Smooth muscle cell (in vitro differentiated cells): ENCODE data around the gene LRRC72. TPM values are rescaled to one million over a fixed set of nuclear protein-coding genes. Genes with fewer than 3 reads are reported as not detected.

ENCODE experiments used
- DNase-seq: peaks from one replicate; lab custom pipeline; 2025; ENCODE audit not compliant: unreplicated experiment; lab: John Stamatoyannopoulos, UW
- H2AFZ ChIP-seq: fragments of 200-600 bp; sonication (generic); 2 replicates; pipeline ENCODE4 v1.6.0; 2016; ENCODE audit warnings: antibody characterized with exemption, low read depth, mild to moderate bottlenecking
- H3F3A ChIP-seq: fragments of 200-600 bp; sonication (generic); 2 replicates; pipeline ENCODE4 v1.6.0; 2017; ENCODE audit warnings: antibody characterized with exemption, low read depth
- H3K27ac ChIP-seq: fragments of 200-600 bp; sonication (generic); 2 replicates; pipeline ENCODE4 v1.5.1; 2016; ENCODE audit warnings: low read depth, mild to moderate bottlenecking
- H3K27me3 ChIP-seq: fragments of 200-600 bp; sonication (generic); 2 replicates; pipeline ENCODE4 v1.6.1; 2016; ENCODE audit warnings: low read depth, mild to moderate bottlenecking
- H3K36me3 ChIP-seq: fragments of 200-600 bp; sonication (generic); 2 replicates; pipeline ENCODE4 v1.5.1; 2016; ENCODE audit warnings: low read depth
- H3K4me1 ChIP-seq: fragments of 200-600 bp; sonication (generic); 2 replicates; pipeline ENCODE4 v1.5.1; 2016; ENCODE audit warnings: low read depth
- H3K4me2 ChIP-seq: fragments of 200-600 bp; sonication (generic); 2 replicates; pipeline ENCODE4 v1.6.0; 2016; ENCODE audit warnings: mild to moderate bottlenecking
- H3K4me3 ChIP-seq: fragments of 200-600 bp; sonication (generic); 2 replicates; pipeline ENCODE4 v1.5.1; 2016; ENCODE audit warnings: mild to moderate bottlenecking
- H3K79me2 ChIP-seq: fragments of 200-600 bp; sonication (generic); 2 replicates; pipeline ENCODE4 v1.6.0; 2016; ENCODE audit warnings: low read depth, mild to moderate bottlenecking
- H3K9ac ChIP-seq: fragments of 200-600 bp; sonication (generic); 2 replicates; pipeline ENCODE4 v1.6.0; 2016; ENCODE audit warnings: low read depth
- H3K9me3 ChIP-seq: fragments of 200-600 bp; sonication (generic); replicated peaks from 2 replicates; pipeline ENCODE4 v1.5.1; 2016; ENCODE audit warnings: low read depth
- H4K20me1 ChIP-seq: fragments of 200-600 bp; sonication (generic); 2 replicates; pipeline ENCODE4 v1.6.0; 2016; ENCODE audit warnings: low read depth
- WGBS: methylation state at CpG from one replicate; pipeline ENCODE4 v1.1.7; 2016; ENCODE audit warnings: low lambda C conversion rate; 5-methylcytosine and 5-hydroxymethylcytosine counted together
- polyA plus RNA-seq: library from polyadenylated mRNA; unstranded; fragments of >200 nt; fragmentation: Nextera tagmentation; extraction: Ambion mirVana; gene quantifications from 2 replicates; pipeline ENCODE4 v1.2.1, GENCODE V29; 2016
- total RNA-seq: library from RNA; depleted of rRNA; stranded (reverse); fragments of >200 nt; gene quantifications from 2 replicates; pipeline ENCODE4 v1.2.3, GENCODE V29; 2014
- TF ChIP-seq, protein P1 (sequence below): fragments of 200-600 bp; sonication (generic); IDR thresholded peaks from 2 replicates; pipeline ENCODE4 v1.5.1; 2017; ENCODE audit warnings: borderline replicate concordance, mild to moderate bottlenecking, antibody characterized with exemption; ENCODE audit not compliant: insufficient read depth, poor library complexity, severe bottlenecking

Gene LRRC72
- total and polyA plus RNA-seq, 2 experiments from 2014 or later: not detected

DNA sequence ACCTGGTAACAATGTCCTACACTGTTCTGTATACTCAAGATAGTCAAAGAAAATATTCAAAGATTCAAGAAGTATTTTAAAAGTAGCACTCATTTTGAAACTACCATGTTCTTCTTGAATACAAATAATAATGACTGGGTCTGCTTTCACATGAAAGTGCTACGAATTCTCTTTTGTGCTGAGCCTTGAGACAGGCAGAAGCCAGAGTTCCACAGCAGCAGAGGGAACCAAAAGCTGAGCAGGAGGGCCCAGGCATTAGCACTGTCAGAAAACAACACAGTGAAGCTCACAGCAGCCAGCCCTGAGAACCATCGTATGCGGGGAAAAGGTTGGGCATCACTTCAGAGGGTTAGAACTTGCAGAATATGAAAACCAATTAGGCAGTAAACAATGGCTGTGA is 80.1 kb downstream of the LRRC72 start:
- Histone ChIP-seq H3F3A (no peaks in the 10 kb centered on the region), H4K20me1 (no peaks in the 10 kb centered on the region), H3K9me3 (no peaks in the 10 kb centered on the region), H3K9ac (no peak overlapping the region), H3K27me3 (no peaks in the 10 kb centered on the region), H2AFZ (no peak overlapping the region), H3K4me2 (no peak overlapping the region), H3K79me2 (no peaks in the 10 kb centered on the region), H3K4me1 (no peaks in the 10 kb centered on the region), H3K36me3 (peaks cover 15% of the 10 kb centered on the region), H3K27ac (no peak overlapping the region), H3K4me3 (no peak overlapping the region)
- TF ChIP-seq, protein P1, sequence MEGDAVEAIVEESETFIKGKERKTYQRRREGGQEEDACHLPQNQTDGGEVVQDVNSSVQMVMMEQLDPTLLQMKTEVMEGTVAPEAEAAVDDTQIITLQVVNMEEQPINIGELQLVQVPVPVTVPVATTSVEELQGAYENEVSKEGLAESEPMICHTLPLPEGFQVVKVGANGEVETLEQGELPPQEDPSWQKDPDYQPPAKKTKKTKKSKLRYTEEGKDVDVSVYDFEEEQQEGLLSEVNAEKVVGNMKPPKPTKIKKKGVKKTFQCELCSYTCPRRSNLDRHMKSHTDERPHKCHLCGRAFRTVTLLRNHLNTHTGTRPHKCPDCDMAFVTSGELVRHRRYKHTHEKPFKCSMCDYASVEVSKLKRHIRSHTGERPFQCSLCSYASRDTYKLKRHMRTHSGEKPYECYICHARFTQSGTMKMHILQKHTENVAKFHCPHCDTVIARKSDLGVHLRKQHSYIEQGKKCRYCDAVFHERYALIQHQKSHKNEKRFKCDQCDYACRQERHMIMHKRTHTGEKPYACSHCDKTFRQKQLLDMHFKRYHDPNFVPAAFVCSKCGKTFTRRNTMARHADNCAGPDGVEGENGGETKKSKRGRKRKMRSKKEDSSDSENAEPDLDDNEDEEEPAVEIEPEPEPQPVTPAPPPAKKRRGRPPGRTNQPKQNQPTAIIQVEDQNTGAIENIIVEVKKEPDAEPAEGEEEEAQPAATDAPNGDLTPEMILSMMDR: no peak
- DNase-seq: no peak
- WGBS: 89% methylated on average over 3 of the region's 3 CpGs

DNA sequence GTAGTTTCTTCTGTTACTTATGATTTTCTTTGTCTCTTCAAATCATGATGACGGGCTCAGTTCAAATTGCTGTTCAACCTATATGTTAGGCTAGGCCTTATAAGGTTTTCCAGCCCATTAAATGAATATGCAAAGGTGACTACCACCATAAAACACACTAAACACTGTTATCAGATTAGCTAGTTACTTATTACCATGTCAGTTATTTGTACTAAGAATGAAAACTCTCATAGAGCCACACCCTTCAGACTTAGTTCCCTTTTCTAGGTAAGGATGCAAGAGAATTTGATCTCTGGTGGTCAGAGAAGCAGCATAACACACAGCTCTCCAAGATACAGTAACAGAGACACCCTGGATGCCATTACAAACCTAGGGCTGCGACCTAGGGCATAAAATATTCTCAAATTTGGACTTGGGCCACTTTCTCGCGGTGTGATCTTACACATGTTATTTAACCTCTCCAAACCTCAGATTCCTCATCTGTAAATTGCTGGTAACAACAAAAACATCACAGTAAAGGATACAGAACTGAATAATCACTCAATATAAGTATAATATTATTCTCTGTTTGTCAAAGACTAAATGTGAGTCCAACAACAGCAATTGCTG is 83.3 kb downstream of the LRRC72 start:
- no peaks in the 10 kb centered on the region for H3K9me3 ChIP-seq
- no peaks in the 10 kb centered on the region for H3K27me3 ChIP-seq
- peaks cover 13% of the 10 kb centered on the region for H3K36me3 ChIP-seq
- no peak overlapping the region for H3K27ac ChIP-seq
- no peaks in the 10 kb centered on the region for H3K4me1 ChIP-seq
- H4K20me1 ChIP-seq: no peaks in the 10 kb centered on the region
- 94% methylated on average over 4 of the region's 4 CpGs for WGBS
- H3K4me2 ChIP-seq: no peak overlapping the region
- TF ChIP-seq, protein P1: no peak
- DNase-seq: no peak
- H3K79me2 ChIP-seq: no peaks in the 10 kb centered on the region
- no peak overlapping the region for H2AFZ ChIP-seq
- H3K4me3 ChIP-seq: no peak overlapping the region
- no peak overlapping the region for H3K9ac ChIP-seq
- no peaks in the 10 kb centered on the region for H3F3A ChIP-seq

DNA sequence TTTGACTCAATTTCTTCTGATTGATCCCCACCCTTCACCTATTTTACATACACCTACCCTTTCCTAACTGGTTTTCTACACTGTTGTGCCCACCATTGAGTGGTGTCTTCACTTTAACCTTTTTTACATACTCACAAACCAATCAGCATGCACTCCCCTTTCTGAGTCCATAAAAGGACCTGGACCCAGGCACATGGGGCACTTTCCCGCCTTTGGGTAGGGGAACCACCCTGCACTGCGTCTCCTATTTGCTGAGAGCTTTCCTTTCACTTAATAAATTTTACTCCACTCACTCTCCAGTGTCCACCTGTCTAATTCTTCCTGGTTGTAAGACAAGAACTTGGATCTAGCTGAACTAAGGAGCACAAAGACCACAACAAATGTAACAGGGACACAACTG is 85.1 kb downstream of the LRRC72 start:
- Histone ChIP-seq H3K79me2 (no peaks in the 10 kb centered on the region), H4K20me1 (no peaks in the 10 kb centered on the region), H3K9me3 (no peaks in the 10 kb centered on the region), H3K4me2 (no peak overlapping the region), H3K4me3 (no peak overlapping the region), H3F3A (no peaks in the 10 kb centered on the region), H3K36me3 (peaks cover 6% of the 10 kb centered on the region), H3K4me1 (peaks cover 10% of the 10 kb centered on the region), H3K27me3 (no peaks in the 10 kb centered on the region), H2AFZ (no peak overlapping the region), H3K9ac (no peak overlapping the region), H3K27ac (no peak overlapping the region)
- WGBS: 98% methylated on average over 2 of the region's 2 CpGs
- TF ChIP-seq, protein P1: no peak
- no peak for DNase-seq

DNA sequence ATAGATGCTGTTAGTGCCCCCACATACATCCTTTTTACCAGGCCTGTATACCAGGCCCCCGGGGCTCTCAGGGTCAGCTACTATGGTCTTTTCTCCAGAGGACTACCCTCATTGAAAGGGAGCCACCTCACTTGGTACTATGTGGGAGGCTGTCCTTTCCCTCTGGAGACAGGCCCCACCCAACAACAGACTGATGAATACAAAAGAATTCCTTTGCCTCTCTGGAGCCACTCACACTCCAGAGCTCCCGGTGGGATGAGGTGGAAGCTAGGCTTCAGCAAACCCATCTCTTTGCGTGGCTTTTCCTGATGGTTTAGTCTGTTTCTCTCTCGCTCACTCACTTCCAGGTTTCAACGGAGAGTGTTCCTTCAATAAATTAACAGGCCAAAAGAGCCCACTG is 88.6 kb downstream of the LRRC72 start:
- Histone ChIP-seq H3K27ac (no peak overlapping the region), H2AFZ (no peak overlapping the region), H3K79me2 (no peaks in the 10 kb centered on the region), H3K4me2 (no peak overlapping the region), H3K9ac (no peak overlapping the region), H3K27me3 (no peaks in the 10 kb centered on the region), H3K36me3 (peaks cover 11% of the 10 kb centered on the region), H3K4me3 (no peak overlapping the region), H4K20me1 (no peaks in the 10 kb centered on the region), H3K9me3 (no peaks in the 10 kb centered on the region), H3F3A (no peaks in the 10 kb centered on the region), H3K4me1 (peaks cover 10% of the 10 kb centered on the region)
- TF ChIP-seq, protein P1: no peak
- DNase-seq: no peak
- 87% methylated on average over 5 of the region's 5 CpGs for WGBS
